ENCODE measurements around the gene RNF41. TPM values are rescaled to one million over a fixed set of nuclear protein-coding genes. Genes with fewer than 3 reads are reported as not detected.
"Not testable (repeated sequence)": the region's sequence is repeated elsewhere in the genome, so short reads cannot be mapped to it uniquely, and the experiment has no call there.

Gene RNF41
- total RNA-seq, 1 donor from 2014 or later = 41.1 TPM

DNA sequence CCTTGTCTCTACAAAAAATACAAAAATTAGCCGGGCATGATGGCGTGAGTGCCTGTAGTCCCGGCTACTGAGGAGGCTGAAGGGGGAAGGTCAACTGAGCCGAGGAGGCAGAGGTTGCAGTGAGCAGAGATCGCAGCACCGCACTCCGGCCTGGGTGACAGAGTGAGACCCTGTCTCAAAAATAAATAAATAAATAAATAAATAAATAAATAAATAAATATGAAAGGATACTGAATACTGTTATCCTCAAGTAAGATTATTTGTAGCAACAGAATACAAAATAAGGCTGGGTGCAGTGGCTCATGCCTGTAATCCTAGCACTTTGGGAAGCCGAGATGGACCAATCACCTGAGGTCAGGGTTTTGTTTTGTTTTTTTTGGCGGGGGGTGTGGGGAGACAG, 1.9 kb downstream of the RNF41 start:
- H3K9me3 Mint-ChIP-seq = no peaks in the 10 kb centered on the region
- DNase-seq = no peak
- H3K27ac Mint-ChIP-seq = no peak overlapping the region
- intact Hi-C loops (cut with micrococcal nuclease) = loop anchor here (5.0 kb wide), 1 partner anchor 403 kb away; the partner anchor contains the start of genes ORMDL2 and SARNP
- peak overlapping the region; percentile 35 for H3K4me3 Mint-ChIP-seq
- no peaks in the 10 kb centered on the region for H3K27me3 Mint-ChIP-seq
- H3K4me1 Mint-ChIP-seq = peaks cover 29% of the 10 kb centered on the region
- peaks cover 14% of the 10 kb centered on the region for H3K36me3 Mint-ChIP-seq (ENCODE audit: low read depth)

DNA sequence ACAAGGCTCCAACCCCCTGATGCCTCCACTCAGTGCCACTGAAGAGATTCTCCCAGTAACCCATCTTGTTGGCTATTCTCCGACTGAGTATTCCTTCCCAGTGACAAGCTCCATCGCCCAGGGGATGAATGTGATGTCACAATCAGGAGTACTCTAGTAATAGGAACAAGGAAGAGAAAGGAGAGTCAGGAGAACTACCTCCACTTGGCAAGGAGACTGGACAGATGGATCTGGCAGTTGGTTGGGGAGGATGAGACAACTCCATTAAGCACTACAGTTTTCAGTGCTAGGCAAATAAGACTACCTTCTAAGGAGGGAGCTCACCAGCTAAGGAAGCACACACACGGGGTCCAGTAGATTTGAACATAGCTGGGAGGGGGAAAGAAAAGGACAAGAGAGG, 5.3 kb downstream of the RNF41 start:
- peaks cover 14% of the 10 kb centered on the region for H3K4me1 Mint-ChIP-seq
- no peak for DNase-seq
- no peak overlapping the region for H3K4me3 Mint-ChIP-seq
- H3K9me3 Mint-ChIP-seq = no peaks in the 10 kb centered on the region
- no peak overlapping the region for H3K27ac Mint-ChIP-seq
- H3K36me3 Mint-ChIP-seq (ENCODE audit: low read depth) = peaks cover 31% of the 10 kb centered on the region
- H3K27me3 Mint-ChIP-seq = no peaks in the 10 kb centered on the region
- intact Hi-C loops (cut with micrococcal nuclease) = no loop called here

DNA sequence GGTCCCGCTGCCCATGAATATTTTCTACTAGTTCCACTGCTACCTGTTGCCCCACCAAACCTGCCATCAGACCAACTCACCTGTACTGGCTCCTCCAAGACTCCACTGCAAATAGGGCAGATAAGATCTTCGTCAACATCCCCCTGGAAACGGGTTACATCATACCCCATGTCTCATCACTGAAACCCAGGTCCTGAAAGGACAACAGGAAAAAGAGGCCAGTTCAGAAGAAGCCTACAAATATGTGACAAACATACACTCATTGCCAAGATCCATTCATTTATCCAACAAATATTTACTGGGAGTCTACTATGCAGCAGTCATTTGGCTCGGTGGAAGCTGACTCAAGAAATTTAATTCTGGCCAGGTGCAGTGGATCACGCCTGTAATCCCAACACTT, 7.8 kb downstream of the RNF41 start:
- Mint-ChIP-seq H3K36me3 (ENCODE audit: low read depth) (peaks cover 46% of the 10 kb centered on the region), H3K9me3 (no peaks in the 10 kb centered on the region), H3K4me1 (peaks cover 4% of the 10 kb centered on the region)

DNA sequence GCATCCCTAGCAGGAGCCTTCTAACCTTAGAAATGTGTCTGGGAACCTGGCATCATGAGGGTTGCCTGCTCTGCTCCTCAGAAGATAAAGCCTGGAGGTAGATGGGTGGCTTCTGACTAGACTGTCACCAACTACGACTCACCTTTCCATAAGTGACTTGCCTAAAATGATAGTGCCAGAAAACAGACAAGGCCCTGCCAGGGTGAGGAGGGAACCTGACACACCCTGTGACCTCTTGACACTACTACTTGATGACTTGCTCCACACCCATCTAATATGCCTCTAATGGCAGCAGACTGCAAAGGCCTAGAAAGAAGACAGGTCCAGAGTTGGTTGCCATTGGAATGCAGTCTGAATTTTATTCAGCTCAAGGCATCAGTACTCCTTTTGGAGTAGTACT, 9.4 kb downstream of the RNF41 start:
- intact Hi-C loops (cut with micrococcal nuclease) = no loop called here
- no peak overlapping the region for H3K27ac Mint-ChIP-seq
- DNase-seq = no peak
- H3K4me3 Mint-ChIP-seq = no peak overlapping the region
- peaks cover 55% of the 10 kb centered on the region for H3K36me3 Mint-ChIP-seq (ENCODE audit: low read depth)
- no peaks in the 10 kb centered on the region for H3K9me3 Mint-ChIP-seq
- no peaks in the 10 kb centered on the region for H3K27me3 Mint-ChIP-seq
- H3K4me1 Mint-ChIP-seq = peaks cover 4% of the 10 kb centered on the region

More for the DNA sequence above, 7.8 kb downstream of the RNF41 start:
- no peak overlapping the region for H3K4me3 Mint-ChIP-seq
- no peak for DNase-seq
- intact Hi-C loops (cut with micrococcal nuclease) = no loop called here
- H3K27ac Mint-ChIP-seq = no peak overlapping the region
- H3K27me3 Mint-ChIP-seq = no peaks in the 10 kb centered on the region

DNA sequence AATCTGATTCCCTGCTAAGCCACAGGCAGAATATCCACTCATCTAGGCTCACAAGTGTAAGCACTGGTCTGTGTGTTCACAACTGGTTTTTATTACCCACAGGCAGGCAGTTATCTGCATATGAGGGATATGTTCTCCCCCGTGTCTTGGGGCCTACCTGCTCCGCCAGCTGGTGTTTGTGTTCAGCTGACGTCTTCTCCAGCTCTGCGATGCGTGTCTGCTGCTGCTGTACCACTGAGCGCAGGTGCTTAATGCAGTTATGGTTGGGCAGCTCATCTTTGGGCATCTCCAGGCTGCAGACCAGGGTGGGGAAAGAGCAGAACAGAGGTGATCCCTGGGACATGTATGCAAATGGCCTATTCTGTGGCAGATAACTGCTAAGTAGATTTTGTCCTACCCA, 13.7 kb downstream of the RNF41 start:
- H3K36me3 Mint-ChIP-seq (ENCODE audit: low read depth) = peaks cover 50% of the 10 kb centered on the region

DNA sequence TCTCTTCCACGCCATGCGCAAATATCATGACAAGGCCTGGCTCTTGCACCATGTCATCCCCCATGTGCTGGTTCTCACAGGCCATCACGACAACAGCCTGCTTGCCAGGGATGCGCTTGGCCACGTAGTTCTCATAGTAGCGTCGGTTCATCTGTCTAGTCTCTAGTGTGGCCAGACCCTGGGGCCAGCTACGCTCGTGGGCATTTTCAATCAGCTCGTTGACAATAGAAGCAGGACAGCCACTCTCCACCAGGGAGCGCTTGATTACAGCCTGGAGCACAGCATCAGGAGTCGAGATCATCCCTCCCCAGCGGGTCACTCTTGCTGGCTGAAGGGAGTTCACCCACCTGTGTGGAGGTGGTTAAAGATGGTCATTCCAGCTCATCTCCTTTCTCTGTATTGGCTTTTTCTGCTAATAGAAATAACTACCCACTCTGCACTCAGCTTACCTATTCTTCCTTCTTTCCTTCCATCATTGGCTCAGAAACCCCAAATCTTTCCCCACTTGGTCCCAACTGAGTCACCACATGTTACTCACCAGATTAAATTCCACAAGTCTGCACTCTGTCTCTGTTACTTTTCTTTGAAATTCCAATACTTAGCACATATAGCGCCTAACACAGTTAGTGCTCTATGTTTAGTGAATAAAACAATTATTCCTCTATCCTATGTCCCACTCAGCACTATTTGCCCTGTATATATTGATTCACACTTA, 15.1 kb downstream of the RNF41 start:
- DNase-seq = peak; percentile 81
- intact Hi-C loops (cut with micrococcal nuclease) = loop anchor here (5.0 kb wide), 1 partner anchor 256 kb away; no protein-coding TSS in a partner anchor
- H3K36me3 Mint-ChIP-seq (ENCODE audit: low read depth) = peaks cover 44% of the 10 kb centered on the region
- peaks cover 2% of the 10 kb centered on the region for H3K4me1 Mint-ChIP-seq
- H3K4me3 Mint-ChIP-seq = no peak overlapping the region
- H3K27ac Mint-ChIP-seq = no peak overlapping the region
- H3K27me3 Mint-ChIP-seq = no peaks in the 10 kb centered on the region
- no peaks in the 10 kb centered on the region for H3K9me3 Mint-ChIP-seq

More for the DNA sequence above, 13.7 kb downstream of the RNF41 start:
- H3K27ac Mint-ChIP-seq = no peak overlapping the region
- no peaks in the 10 kb centered on the region for H3K9me3 Mint-ChIP-seq
- no peak overlapping the region for H3K4me3 Mint-ChIP-seq
- intact Hi-C loops (cut with micrococcal nuclease) = loop anchor here (5.0 kb wide), 1 partner anchor 254 kb away; no protein-coding TSS in a partner anchor
- no peaks in the 10 kb centered on the region for H3K27me3 Mint-ChIP-seq
- no peak for DNase-seq
- peaks cover 2% of the 10 kb centered on the region for H3K4me1 Mint-ChIP-seq

DNA sequence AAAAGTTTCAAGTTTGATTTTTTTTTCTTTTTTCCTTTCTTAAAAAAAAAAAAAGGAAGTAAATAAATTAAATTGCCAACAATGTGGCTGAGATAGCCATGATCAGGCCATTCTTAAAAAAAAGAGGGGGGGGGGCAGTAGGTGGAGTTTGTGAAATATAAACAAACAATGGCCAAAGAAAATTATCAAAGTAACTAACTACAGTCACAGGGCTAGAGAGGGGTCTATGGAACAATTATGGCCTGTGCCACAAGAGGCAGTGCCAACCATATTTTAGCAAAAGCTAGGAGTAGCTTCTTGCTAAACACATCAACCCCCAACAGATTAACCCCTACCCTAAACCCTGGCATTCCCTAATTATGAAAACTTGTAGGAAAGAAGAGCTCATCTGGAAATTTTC, 16.3 kb downstream of the RNF41 start:
- Mint-ChIP-seq H3K36me3 (ENCODE audit: low read depth) (peaks cover 38% of the 10 kb centered on the region), H3K27me3 (no peaks in the 10 kb centered on the region), H3K4me3 (no peak overlapping the region), H3K4me1 (peaks cover 2% of the 10 kb centered on the region), H3K9me3 (no peaks in the 10 kb centered on the region), H3K27ac (no peak overlapping the region)
- intact Hi-C loops (cut with micrococcal nuclease) = loop anchor here (5.0 kb wide), 1 partner anchor 257 kb away; no protein-coding TSS in a partner anchor
- no peak for DNase-seq

DNA sequence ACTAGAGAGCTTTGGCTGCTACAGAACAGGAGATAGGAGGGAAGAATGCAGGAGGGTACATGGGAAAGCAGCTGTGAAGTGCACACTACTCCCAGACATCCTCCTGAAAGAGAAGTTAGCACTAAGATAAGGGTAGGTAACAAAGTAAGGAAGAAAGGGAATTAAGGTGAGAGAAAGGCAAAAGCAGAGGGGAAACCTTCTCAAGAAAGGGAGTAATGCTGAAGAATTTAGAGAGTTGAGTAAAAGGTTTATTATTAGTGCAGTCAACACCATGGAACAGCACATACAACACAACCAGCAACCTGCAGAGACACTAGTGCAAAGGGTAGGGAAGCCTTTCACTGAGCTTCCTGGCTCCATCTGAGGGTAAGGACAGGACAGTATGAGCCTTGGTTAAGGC, 17.4 kb downstream of the RNF41 start:
- Mint-ChIP-seq H3K27ac (no peak overlapping the region), H3K4me3 (no peak overlapping the region), H3K4me1 (peaks cover 2% of the 10 kb centered on the region)

DNA sequence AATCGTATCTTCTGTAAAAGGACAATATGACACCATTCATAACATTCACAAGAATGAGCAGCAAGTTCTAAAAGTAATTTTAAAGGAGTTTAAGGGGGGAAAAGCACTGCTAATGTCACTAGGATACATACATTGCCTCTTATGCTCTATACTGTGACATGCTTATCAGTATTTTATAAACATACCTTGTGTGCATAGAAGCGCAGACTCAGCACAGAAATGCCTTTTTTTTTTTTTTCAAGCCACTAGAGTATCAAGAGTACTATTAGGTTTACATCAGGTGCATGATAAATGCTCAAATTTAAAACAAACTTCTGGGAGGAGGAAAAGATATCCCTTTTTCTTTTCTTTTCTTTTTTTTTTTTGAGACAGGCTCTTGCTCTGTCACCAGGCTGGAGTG, 18.9 kb downstream of the RNF41 start:
- DNase-seq = no peak
- Mint-ChIP-seq H3K4me3 (no peak overlapping the region), H3K36me3 (ENCODE audit: low read depth) (peaks cover 22% of the 10 kb centered on the region), H3K4me1 (peaks cover 2% of the 10 kb centered on the region), H3K27ac (no peak overlapping the region), H3K27me3 (no peaks in the 10 kb centered on the region), H3K9me3 (no peaks in the 10 kb centered on the region)
- intact Hi-C loops (cut with micrococcal nuclease) = no loop called here

More for the DNA sequence above, 17.4 kb downstream of the RNF41 start:
- no peak for DNase-seq
- H3K9me3 Mint-ChIP-seq = no peaks in the 10 kb centered on the region
- intact Hi-C loops (cut with micrococcal nuclease) = no loop called here
- peaks cover 29% of the 10 kb centered on the region for H3K36me3 Mint-ChIP-seq (ENCODE audit: low read depth)
- no peaks in the 10 kb centered on the region for H3K27me3 Mint-ChIP-seq

DNA sequence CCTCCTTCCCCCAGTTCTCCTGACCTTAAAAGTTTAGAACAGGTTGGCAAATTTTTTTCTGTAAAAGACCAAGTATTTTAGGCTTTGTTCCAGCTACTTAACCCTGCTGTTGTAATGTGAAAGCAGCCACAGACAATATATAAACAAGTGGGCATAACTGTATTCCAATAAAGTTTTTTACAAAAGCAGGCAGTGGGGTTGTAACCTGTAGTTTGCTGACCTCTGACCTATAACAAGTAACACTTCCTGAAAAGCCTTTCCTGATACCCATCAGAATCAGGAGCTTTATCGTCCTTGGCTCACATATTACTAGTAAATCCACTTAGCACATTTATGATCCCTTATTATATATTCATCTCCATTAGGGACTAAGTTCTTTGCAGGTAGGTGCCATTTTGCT, 19.4 kb downstream of the RNF41 start:
- no peak overlapping the region for H3K27ac Mint-ChIP-seq
- DNase-seq = no peak
- no peak overlapping the region for H3K4me3 Mint-ChIP-seq
- peaks cover 18% of the 10 kb centered on the region for H3K36me3 Mint-ChIP-seq (ENCODE audit: low read depth)
- H3K4me1 Mint-ChIP-seq = peaks cover 2% of the 10 kb centered on the region
- H3K27me3 Mint-ChIP-seq = no peaks in the 10 kb centered on the region
- no peaks in the 10 kb centered on the region for H3K9me3 Mint-ChIP-seq
- intact Hi-C loops (cut with micrococcal nuclease) = no loop called here

DNA sequence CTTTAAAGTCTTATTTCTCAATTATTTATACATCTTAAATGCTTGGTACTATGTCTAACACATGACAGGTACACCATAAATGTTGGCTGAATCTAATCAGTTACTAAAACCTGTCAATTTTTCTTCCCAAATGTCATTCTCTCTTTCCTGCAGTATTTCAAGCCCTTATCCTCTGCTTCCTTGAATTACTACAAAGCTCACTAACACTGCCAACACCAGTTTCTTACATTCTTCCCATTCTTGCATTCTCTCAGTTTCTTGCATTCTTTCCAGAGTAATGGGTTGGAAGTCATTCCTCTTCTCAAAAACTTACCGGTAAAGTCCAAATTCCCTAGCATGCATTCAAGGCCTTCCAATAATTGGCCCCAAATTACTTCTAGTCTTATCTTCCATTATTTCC, 22.9 kb downstream of the RNF41 start:
- intact Hi-C loops (cut with micrococcal nuclease) = no loop called here
- DNase-seq = no peak
- no peak overlapping the region for H3K4me3 Mint-ChIP-seq
- no peak overlapping the region for H3K27ac Mint-ChIP-seq
- no peaks in the 10 kb centered on the region for H3K27me3 Mint-ChIP-seq
- H3K4me1 Mint-ChIP-seq = no peaks in the 10 kb centered on the region
- H3K9me3 Mint-ChIP-seq = no peaks in the 10 kb centered on the region
- no peaks in the 10 kb centered on the region for H3K36me3 Mint-ChIP-seq (ENCODE audit: low read depth)

DNA sequence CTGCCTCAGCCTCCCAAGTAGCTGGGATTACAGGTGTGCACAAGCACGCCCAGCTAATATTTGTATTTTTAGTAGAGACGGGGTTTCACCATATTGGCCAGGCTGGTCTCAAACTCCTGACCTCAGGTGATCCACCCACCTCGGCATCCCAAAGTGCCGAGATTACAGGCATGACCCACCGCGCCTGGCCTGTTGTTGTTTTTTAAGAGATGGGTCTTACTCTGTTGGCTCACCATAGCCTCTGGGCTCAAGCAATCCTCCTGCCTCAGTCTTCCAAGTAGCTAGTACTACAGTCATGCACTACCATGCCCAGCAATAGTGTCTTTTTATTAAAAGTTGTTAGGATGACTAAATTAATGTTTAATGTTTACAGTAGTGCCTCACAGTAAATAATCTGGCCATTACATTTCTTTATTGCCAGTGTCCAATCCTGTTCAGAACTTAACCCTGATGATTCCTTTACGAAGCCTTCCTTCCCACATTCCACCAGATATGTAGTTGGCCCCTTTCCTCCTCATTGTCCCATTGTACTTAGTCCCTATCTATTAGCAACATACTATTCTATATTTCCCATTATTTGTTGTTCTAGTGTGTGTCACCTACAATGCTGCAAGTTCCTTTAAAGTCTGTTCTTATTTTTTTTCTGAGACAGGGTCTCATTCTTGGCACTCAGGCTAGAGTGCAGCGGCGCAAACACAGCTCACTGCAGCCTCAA, 23.6 kb downstream of the RNF41 start:
- H3K27ac Mint-ChIP-seq = no peak overlapping the region
- no peak overlapping the region for H3K4me3 Mint-ChIP-seq
- H3K36me3 Mint-ChIP-seq (ENCODE audit: low read depth) = peaks cover 2% of the 10 kb centered on the region
- H3K9me3 Mint-ChIP-seq = no peaks in the 10 kb centered on the region
- no peaks in the 10 kb centered on the region for H3K27me3 Mint-ChIP-seq
- intact Hi-C loops (cut with micrococcal nuclease) = no loop called here
- DNase-seq = no peak
- H3K4me1 Mint-ChIP-seq = peaks cover 5% of the 10 kb centered on the region

DNA sequence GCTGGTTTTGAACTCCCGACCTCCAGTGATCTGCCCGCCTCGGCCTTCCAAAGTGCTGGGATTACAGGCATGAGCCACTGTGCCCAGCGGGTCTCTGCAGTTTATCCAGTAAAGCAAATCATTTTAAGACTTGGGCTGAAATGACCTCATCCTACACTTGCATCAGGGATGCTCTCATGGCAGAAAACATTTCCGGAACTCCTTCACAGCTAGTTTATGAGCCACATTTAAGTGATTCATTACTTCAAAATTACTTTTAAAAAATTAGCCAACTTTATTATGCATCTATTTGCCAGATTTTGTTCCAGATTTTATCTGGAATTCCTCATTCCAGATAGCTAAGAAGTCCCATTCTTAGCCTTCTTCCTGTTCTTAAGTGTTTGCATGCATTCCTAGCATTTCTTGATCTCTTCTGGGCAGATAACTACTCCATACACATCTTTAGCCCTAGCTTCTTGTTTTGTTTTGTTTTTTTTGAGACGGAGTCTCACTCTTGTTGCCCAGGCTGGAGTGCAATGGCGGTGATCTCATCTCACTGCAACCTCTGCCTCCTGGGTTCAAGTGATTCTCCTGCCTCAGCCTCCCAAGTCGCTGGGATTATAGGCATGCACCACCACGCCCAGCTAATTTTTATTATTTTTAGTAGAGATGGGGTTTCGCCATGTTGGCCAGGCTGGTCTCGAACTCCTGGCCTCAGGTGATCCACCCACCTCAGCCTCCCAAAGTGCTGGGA, 24.7 kb downstream of the RNF41 start:
- H3K36me3 Mint-ChIP-seq (ENCODE audit: low read depth); H3K27me3 Mint-ChIP-seq; DNase-seq; intact Hi-C loops (cut with micrococcal nuclease); H3K27ac Mint-ChIP-seq; H3K4me3 Mint-ChIP-seq; H3K9me3 Mint-ChIP-seq: not testable (repeated sequence)
- H3K4me1 Mint-ChIP-seq = peaks cover 10% of the 10 kb centered on the region

All from activated CD4-positive, alpha-beta T cell treated with anti-CD3 and anti-CD28 coated beads, Interleukin-2, amount 10 ng/mL, durations not matched to agents 24 days and 14 days (primary cell).